SW480 (cell line): ENCODE data around the gene RAB7B.

Experiments
- DNase-seq: peaks from one replicate; pipeline ENCODE4 v3.0.0-alpha.2; 2016; ENCODE audit warnings: low spot score

The RAB7B gene

DNA sequence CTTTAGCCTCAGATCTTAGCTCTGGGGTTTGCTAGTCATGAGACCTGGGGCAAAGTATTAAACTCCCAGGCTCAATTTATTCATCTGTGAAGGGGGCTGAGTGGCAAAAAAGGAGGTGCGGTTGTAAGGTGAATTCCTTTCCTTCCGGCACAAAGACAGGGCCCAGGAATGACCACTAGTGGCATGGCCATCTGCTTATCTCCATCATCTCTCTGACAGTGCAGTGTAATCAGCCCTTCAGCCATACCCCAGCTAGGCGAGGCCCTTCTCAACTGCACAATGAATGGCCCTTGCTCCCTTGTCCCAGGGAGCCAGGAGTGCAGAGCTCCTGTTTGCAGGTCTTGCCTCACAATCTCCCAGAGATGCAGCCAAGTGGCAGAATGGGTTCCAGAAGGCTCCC is 54.3 kb downstream of the RAB7B start:
- DNase-seq: no peak

DNA sequence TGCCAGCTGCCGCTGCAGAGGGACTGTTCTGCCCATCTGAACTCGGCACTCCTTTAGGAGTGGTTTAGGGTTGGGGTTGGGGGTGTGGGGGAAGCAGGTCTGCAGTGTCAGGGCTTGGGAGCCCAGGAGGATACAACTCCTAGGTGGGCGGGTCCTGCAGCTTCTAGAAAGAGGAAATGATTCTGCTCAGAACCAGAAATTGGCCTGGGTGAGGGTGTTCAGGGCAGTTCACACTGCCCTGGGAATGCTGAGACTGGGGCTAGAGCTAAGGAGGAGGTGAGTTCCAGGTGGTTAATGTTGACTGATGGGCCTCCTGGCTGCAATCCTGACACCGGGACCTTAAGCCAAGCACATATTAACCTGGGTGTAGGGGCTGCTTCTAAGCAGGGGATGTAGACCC is 55.2 kb downstream of the RAB7B start:
- DNase-seq: no peak

GRCh38 chr1:205947024-205947423 is 56.2 kb downstream of the RAB7B start:
- no peak for DNase-seq

DNA sequence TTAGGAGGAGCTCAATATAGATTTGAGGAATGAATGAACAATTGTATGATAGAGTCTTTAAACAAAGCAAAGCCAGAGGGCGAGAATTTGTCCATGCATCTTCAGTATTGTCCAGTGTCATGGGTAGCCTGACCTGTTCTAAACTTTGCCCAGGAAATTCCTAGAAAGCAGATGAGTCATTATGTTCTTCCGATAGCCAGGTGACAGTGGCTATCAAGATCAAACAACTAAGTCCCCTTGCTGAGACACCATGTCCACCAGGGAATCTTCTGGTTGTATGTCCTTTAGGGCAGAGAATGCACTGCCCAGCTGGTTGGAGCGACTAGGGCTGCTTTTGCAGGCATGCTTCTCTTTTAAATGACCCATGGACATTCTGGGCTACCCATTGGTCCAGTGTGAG is 58.1 kb downstream of the RAB7B start:
- peak; percentile 29 for DNase-seq

DNA sequence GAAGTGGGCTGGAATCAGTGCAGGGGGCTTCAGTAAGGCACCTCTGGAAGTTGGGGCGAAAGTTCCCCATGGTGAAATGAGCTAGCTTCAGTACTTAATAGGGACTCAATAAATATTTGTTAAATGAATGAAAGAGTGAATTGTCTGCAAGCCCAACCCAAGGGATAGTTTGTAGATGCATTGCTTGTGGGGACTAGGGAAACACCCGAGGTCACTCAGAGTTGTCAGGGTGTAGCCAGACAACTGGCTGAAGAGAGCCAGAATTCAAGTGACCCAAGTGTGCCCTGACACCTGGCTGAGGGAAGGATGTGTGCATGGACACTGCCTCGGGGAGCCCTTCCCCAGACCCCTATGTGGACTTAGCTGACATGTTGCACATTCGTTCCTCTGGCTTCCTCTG is 58.7 kb downstream of the RAB7B start:
- no peak for DNase-seq

- DNase-seq: no peak
Measured at GRCh38 chr1:205943245-205943644, 60.0 kb downstream of the RAB7B start, which contains the start of gene SLC26A9. TSS of gene SLC26A9 (minus strand) at chr1:205943456. CDS start at chr1:205935820, 7,636 bp downstream.

- DNase-seq: no peak
Measured at GRCh38 chr1:205942631-205943159, 60.5 kb downstream of the RAB7B start.

DNA sequence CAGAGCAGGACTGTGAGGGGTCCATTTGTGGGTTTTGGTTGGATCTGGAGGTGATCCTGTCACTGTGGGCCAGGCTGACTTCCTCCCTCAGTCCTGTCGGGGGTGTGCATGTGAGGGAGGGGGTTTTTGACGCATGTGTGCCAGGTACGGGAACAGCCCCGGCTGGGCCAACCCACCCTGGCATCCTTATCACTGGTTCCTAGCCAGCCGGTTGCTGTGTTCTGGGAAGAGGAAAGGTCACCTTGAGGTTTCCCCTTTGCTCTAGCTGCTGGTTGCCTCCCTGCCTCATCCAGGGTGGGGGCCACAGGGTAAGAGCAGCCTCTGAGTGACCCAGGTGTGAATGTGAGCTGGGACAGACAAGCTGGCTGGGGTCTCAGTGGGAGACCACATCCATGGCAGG is 62.5 kb downstream of the RAB7B start:
- DNase-seq: no peak

DNA sequence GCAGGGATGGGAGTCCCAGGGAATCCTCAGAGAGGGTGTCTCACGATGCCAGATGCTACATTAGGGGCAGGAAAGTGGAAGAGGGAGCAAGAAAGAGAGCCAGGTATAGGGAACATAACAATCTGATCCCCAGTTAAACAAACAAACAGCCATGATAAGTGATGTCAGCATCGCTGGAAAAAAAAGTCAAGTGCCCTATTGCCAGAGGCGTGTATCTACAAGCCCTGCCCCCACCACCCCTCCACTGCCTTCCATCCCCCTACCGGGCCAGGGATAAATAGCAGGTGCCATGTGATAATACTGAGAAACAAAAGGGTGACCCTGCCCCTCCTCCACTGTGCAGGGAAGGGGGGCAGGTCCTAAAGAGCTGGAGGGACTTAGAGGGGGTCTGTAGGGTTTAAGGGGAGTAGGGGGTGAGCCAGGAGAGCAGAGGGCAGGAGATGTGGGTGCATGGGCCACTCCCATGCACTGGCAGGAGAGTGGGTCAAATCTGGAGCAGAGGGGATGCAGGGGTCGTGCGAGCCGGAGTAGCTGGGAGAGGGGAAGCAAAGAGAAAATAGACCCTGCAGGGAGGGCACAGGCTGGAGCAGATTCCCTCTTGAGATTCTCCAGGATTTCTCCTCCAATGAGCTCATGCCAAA is 63.4 kb downstream of the RAB7B start:
- peak; percentile 33 for DNase-seq

DNA sequence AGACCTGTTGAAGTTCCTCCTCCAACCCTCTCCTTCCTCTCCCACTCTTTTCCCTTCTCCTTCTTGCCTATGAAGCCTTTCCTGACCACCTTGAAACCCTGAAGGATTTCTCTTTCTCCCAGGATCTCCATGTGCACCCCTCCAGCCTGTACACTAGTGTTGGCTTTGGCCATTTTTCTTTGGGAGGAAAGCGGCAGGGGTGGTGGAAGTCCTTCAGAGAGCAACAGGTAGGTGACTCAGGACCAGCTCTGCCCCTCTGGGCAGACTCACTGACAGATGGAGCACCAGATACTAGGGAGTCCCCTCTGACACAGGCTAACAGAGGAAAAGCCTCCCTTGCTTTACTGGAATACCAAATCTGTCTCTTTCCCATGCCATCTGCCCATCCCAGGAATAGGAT is 64.5 kb downstream of the RAB7B start:
- DNase-seq: no peak

DNA sequence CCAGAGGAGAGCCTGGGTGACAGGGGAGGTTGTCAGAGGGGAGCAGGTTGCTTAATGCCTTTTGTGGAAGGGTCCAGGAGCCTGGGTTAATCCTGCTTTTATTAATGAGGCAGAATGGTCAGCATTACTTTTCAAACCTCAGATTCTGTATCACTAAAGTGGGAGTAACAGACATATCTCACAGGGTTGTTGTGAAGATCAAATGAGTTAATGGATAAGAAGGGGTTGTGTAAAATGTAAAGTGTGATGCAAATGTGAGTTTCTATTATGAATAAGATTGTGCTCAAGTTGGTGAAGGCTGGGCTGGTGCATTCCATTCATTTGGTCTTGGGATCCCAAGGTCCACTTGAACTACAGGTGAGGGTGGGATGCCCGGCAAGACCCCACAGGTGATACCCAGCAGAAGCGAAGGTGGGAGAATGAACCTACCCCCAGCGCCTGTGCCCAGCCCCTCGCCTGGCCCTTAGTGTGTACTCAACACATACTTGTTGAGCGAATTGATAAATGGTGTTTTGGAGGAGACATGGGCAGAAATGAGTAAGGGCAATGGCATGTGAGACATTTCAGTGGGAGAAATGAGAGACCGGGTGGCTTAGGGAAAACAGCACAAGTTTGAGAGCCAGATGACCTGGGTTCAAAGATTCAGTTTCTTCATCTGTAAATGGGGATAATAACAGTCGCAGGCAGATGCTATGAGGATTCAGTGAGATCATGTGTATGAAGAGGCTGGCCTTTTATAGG is 66.2 kb downstream of the RAB7B start:
- DNase-seq: peak; percentile 29

DNA sequence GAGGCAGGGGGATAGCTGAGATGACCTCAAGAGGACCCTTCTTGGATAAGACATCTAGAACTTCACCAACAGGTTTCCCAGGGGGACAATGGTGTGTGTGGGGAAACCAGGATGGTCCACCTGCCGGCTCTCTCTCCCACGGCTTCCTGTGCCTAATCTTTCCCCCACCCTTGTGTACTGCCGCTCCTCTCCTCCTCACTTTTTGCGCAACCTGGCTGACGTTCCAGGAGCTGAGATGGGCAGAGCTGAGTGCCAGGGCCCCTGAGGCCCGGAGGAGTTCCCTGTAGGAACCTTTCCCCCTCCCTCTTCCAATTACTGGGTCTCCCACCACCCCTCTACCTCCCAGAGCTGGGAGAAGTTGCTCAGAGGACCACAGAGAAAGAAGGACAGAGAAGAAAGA is 66.9 kb downstream of the RAB7B start:
- DNase-seq: no peak

DNA sequence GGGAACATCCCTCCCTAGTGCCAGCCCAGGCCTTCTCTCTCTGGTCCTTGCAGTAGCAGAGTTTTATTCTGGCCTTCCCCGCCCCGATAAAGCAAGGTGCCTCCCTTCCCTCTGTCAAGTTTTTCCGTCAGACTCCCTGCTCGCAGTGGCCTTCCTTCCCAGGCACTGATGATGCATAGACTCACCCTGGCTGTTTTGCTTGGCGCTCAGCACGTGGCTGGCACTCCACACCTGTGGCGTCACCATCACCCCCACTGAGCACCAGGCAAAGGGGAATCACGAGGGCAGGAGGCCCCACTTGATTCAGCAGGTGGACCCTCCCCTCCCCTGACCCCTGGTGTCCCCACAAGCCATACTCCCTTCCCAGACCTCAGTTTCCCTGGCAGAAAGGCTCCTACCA is 67.3 kb downstream of the RAB7B start:
- DNase-seq: no peak

DNA sequence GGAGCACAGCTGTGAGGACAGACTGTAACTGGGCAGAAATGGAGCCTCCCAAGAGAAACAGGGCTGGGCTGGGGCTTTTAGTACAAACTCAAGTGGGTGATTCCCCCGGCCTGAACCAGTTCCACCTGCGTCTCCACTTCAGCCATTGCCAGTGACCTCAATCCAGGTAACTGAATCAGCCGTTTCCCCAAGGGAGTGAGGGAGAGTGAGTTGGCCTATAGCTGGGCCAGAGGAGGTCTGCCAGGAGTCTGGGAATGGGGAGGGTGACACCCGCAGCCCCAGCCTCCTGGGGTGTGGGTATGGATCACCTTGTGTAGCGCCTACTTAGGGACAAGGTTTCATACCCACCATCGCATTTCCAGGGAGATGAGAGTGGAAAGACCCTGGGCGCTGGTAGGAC is 68.4 kb downstream of the RAB7B start:
- DNase-seq: no peak

GRCh38 chr1:205933671-205934618 is 69.2 kb downstream of the RAB7B start:
- DNase-seq: peak; percentile 63

DNA sequence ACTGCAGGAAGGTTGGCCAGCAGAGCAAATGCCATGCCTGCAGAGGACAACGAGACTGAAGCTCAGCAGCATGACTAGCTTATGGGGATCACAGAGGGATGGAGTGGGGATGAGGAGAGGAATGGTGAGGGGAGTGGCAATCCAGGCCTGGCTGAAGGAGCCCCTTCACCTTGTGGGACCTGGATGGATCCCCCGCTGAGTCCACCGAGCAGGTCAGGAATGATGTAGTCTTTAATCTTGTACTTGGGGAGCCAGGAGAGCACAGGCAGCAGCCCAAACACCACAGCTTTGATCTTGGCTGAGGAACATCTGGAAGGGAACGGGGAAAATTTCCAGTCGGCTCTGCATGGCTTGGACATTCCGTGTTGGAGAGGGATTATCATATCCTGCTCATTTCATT is 70.4 kb downstream of the RAB7B start:
- no peak for DNase-seq

DNA sequence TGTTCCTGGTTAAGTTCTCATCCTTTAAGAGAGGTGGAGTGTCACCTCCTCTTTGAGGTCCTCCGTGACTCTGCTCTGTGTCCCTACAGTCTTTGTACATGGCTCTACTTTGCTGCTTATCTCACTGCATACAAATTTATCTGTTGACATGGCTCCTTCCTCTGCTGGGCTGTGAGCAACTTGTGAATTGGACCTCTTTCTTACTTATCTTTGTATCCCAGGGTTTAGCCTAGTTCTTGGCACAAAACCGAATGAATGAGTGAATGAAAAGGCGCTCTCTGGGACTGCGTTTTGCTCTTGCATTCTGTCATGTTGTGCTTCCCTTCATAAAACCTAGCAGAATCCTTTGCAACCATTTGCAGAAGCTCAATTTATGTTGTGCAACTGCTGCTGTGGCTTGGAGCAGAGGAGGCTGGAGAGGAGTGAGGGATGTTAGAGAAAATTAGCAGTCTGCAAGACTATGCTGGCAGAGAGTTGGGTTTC is 72.4 kb downstream of the RAB7B start:
- no peak for DNase-seq

- DNase-seq: no peak
Measured at GRCh38 chr1:205930195-205930577, 73.0 kb downstream of the RAB7B start.

DNA sequence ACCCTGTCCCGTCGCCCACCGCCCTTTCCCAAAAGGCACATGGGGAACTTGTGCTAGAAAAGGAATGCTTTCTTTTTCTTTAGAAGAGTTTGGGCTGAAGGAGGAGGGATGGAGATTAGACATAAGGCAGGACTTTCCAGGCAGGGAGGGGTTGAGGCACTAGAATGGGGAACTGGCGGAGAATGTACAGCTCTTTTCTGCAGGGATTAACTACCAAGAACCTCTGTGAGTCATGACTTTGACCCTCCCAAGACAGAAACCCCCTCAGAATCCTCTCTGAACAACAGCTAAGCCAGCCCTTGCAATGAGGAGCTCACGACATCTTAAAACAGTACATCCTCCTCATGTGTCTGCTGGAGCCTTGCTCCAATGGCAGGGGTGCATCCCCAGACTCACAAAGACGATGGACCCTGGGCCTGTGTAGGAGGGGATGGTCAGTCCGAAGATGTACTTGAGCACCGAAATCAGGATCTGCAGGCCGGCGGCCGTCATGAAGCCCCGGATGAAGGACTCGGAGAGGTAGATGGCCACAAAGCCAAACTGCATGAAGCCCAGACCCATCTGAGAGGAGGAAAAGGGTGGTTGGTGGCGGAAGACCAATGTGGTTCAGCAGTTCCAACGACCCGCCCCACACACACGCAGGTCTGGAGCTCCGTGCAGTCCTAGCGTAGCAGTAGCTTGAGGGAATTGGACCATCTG is 73.5 kb downstream of the RAB7B start:
- DNase-seq: no peak

- no peak for DNase-seq
Measured at GRCh38 chr1:205928317-205928716, 74.9 kb downstream of the RAB7B start.

DNA sequence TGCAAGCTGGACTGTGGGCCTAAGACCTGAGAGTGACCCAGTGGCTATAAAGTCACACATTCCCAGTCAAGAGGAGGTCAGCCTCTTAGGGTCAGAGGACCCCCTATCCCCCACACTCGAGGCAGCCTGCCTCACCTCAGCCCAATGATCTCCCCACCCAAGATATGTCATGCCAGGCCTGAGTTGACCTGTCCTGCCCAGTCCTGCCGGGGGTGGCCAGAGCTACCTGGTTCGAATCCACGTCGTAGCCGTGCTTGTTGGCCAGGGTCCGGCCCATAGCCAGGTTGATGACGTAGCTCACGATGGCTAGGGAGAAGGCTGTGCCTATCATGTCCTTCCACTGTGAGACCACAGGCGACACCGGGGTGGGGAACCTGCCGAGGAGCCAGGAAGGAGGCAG is 75.5 kb downstream of the RAB7B start:
- no peak for DNase-seq

- no peak for DNase-seq
Measured at GRCh38 chr1:205927247-205927646, 75.9 kb downstream of the RAB7B start.
